OCI-LY7 (cell line): ENCODE data around the gene PRMT5.

Experiments
- CTCF ChIP-seq: fragments of 200-600 bp; sonication (generic); conservative IDR thresholded peaks from 2 replicates; pipeline ENCODE4 v1.5.1; 2014; ENCODE audit warnings: mild to moderate bottlenecking, antibody characterized with exemption, low read length, moderate library complexity, mixed read lengths
- EZH2phosphoT487 ChIP-seq: fragments of 200-600 bp; sonication (generic); IDR thresholded peaks from 2 replicates; pipeline ENCODE4 v1.6.1; 2018; ENCODE audit warnings: low read depth, borderline replicate concordance, mild to moderate bottlenecking, mixed run types, antibody characterized with exemption, low read length, moderate library complexity, mixed read lengths

- TF ChIP-seq CTCF, result no peak
- no peak for TF ChIP-seq EZH2phosphoT487
These were observed 23.2 kb upstream of the PRMT5 start for GRCh38 chr14:22952418-22952817.
